Smooth muscle cell of the brain vasculature (primary cell): ENCODE data around the gene ZNF672.
"Not testable (repeated sequence)": the region's sequence is repeated elsewhere in the genome, so short reads cannot be mapped to it uniquely, and the experiment has no call there.

ENCODE experiments used
- DNase-seq: peaks from one replicate; pipeline ENCODE4 v3.0.0-alpha.2; 2012; ENCODE audit warnings: low read depth, low spot score

ZNF672 gene

GRCh38 chr1:248837781-248838356, at the start of gene ZNF672:
TSS of gene ZNF672 (plus strand) at chr1:248838224. CDS start at chr1:248847275, 9,051 bp downstream.
- DNase-seq = peak; percentile 95

- no peak for DNase-seq
Observed at GRCh38 chr1:248788327-248788726, 49.7 kb upstream of the ZNF672 start.

GRCh38 chr1:248789337-248789736, 48.7 kb upstream of the ZNF672 start:
- DNase-seq = not testable (repeated sequence)

GRCh38 chr1:248790456-248790855, 47.6 kb upstream of the ZNF672 start:
- DNase-seq = no peak

GRCh38 chr1:248791010-248791409, 47.0 kb upstream of the ZNF672 start:
- no peak for DNase-seq

GRCh38 chr1:248792342-248792741, 45.7 kb upstream of the ZNF672 start:
- DNase-seq = no peak

GRCh38 chr1:248793592-248793991, 44.4 kb upstream of the ZNF672 start:
- no peak for DNase-seq

- not testable (repeated sequence) for DNase-seq
Observed at GRCh38 chr1:248794663-248795062, 43.4 kb upstream of the ZNF672 start.

GRCh38 chr1:248798791-248799190, 39.2 kb upstream of the ZNF672 start:
- no peak for DNase-seq

- DNase-seq = no peak
Observed at GRCh38 chr1:248800459-248800858, 37.6 kb upstream of the ZNF672 start.

- DNase-seq = no peak
Observed at GRCh38 chr1:248802454-248802853, 35.6 kb upstream of the ZNF672 start.

GRCh38 chr1:248803501-248803900, 34.5 kb upstream of the ZNF672 start:
- not testable (repeated sequence) for DNase-seq

- DNase-seq = no peak
Observed at GRCh38 chr1:248804771-248805681, 33.0 kb upstream of the ZNF672 start.

- DNase-seq = no peak
Observed at GRCh38 chr1:248805876-248806275, 32.1 kb upstream of the ZNF672 start.

GRCh38 chr1:248807067-248807737, 30.8 kb upstream of the ZNF672 start:
- DNase-seq = no peak

- no peak for DNase-seq
Observed at GRCh38 chr1:248808876-248809275, 29.1 kb upstream of the ZNF672 start.

- no peak for DNase-seq
Observed at GRCh38 chr1:248810000-248810726, 27.9 kb upstream of the ZNF672 start.

- DNase-seq = peak; percentile 24
Observed at GRCh38 chr1:248810727-248811513, 27.1 kb upstream of the ZNF672 start.

- no peak for DNase-seq
Observed at GRCh38 chr1:248811514-248812490, 26.2 kb upstream of the ZNF672 start.
